ENCODE measurements around the gene ST7L.
A peak's percentile ranks its signal among the peaks of the same experiment; 100 is the strongest.

ST7L gene

DNA sequence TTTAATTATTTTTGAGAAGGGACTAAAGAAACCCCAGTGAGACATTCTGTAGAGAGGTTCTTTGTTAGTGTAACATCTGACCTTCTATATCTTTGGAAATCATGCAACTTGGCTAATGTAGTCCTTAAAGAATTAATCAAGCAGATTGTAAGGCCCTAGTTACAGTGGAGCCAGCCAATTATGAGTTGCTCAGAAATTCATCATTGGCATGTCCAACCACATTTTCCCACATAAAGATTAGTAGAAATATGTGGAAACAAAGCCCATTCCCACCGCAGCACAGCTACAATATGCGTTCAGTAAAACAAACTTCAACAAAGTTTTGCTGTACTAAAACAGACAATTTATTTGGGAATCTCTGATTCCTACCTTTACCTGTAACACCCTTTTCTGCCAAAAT is 82.4 kb downstream of the ST7L start:
- no peaks in the 10 kb centered on the region for H3K36me3 ChIP-seq (replicated peaks)
- in situ Hi-C loops (cut with HindIII; ENCODE audit: low pct_ligation_motif_present, low sequenced_read_pairs): no loop called here
- peak overlapping the region; percentile 46 for H3K27ac ChIP-seq
- no peaks in the 10 kb centered on the region for H3K27me3 ChIP-seq (replicated peaks)
- peak; percentile 46 for DNase-seq
- no peak overlapping the region for H3K4me3 ChIP-seq (ENCODE audit: low read depth, low read length)
- TF ChIP-seq, protein P1, sequence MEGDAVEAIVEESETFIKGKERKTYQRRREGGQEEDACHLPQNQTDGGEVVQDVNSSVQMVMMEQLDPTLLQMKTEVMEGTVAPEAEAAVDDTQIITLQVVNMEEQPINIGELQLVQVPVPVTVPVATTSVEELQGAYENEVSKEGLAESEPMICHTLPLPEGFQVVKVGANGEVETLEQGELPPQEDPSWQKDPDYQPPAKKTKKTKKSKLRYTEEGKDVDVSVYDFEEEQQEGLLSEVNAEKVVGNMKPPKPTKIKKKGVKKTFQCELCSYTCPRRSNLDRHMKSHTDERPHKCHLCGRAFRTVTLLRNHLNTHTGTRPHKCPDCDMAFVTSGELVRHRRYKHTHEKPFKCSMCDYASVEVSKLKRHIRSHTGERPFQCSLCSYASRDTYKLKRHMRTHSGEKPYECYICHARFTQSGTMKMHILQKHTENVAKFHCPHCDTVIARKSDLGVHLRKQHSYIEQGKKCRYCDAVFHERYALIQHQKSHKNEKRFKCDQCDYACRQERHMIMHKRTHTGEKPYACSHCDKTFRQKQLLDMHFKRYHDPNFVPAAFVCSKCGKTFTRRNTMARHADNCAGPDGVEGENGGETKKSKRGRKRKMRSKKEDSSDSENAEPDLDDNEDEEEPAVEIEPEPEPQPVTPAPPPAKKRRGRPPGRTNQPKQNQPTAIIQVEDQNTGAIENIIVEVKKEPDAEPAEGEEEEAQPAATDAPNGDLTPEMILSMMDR (IDR thresholded peaks at IDR 0.05; ENCODE audit: low read depth, low read length, missing control alignments): no peak

DNA sequence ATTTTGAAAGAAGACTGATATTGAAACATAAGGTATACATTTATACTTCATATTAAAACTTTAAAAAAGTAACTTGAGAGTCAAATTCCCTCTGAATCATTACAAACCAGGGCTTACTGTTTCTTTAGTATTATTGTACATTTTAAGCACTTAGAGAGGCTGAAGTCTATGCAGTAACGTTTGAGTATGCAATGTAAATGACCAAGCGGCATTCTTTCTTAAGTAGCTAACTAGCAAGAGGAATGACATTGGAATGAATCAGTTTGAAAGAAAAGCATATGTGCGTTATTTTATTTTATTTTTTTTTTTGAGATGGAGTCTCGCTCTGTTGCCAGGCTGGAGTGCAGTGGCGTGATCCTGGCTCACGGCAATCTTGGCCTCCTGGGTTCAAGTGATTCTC is 85.9 kb downstream of the ST7L start:
- peak; percentile 46 for DNase-seq
- Histone ChIP-seq H3K36me3 (replicated peaks) (no peaks in the 10 kb centered on the region), H3K27ac (peak overlapping the region; percentile 86), H3K4me3 (ENCODE audit: low read depth, low read length) (no peak overlapping the region), H3K27me3 (replicated peaks) (no peaks in the 10 kb centered on the region)
- TF ChIP-seq, protein P1 (IDR thresholded peaks at IDR 0.05; ENCODE audit: low read depth, low read length, missing control alignments): no peak
- in situ Hi-C loops (cut with HindIII; ENCODE audit: low pct_ligation_motif_present, low sequenced_read_pairs): no loop called here

DNA sequence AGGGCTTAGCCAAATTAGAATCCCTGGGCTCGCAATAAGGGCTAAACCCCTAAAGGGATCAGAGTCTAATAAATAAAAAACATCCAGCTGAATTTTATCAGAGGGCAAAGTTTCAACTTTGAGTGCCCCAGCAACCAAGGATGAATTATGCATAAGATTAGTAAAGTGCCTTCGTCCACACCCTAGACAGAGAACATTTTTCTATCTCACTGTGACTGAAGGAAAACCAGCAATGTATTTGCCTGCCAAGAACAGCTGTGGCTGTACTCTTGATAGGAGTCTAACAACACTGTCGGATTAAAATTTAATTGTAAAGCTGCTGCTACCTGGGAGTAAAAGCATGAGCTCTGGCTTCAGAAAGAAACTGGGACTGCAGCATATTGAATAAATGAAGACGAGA is 86.9 kb downstream of the ST7L start:
- H3K27me3 ChIP-seq (replicated peaks): no peaks in the 10 kb centered on the region
- in situ Hi-C loops (cut with HindIII; ENCODE audit: low pct_ligation_motif_present, low sequenced_read_pairs): no loop called here
- TF ChIP-seq, protein P1 (IDR thresholded peaks at IDR 0.05; ENCODE audit: low read depth, low read length, missing control alignments): no peak

DNA sequence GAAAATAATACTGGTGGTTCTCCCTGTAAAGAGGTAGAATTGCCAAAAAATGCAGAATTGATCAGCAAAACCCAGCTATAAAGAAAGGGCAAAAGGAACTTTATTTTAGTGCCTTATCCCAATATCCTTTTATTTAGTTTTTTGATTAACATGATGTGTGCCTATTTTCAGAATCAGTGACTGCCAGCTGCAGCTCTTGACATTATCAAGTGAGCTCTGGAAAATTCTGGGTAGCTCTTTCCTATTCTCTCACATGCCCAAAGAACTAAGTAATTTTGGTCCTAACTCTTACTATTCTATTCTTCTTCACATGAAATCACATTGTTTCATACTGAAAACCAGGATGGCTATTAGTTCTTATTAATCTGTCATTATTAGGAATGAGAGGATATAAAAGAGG is 88.1 kb downstream of the ST7L start:
- TF ChIP-seq, protein P1 (IDR thresholded peaks at IDR 0.05; ENCODE audit: low read depth, low read length, missing control alignments): no peak
- H3K27ac ChIP-seq: no peak overlapping the region
- no peaks in the 10 kb centered on the region for H3K27me3 ChIP-seq (replicated peaks)
- DNase-seq: no peak
- H3K36me3 ChIP-seq (replicated peaks): no peaks in the 10 kb centered on the region
- H3K4me3 ChIP-seq (ENCODE audit: low read depth, low read length): no peak overlapping the region
- in situ Hi-C loops (cut with HindIII; ENCODE audit: low pct_ligation_motif_present, low sequenced_read_pairs): no loop called here

More for the DNA sequence above, 86.9 kb downstream of the ST7L start:
- DNase-seq: no peak
- Histone ChIP-seq H3K4me3 (ENCODE audit: low read depth, low read length) (no peak overlapping the region), H3K36me3 (replicated peaks) (no peaks in the 10 kb centered on the region), H3K27ac (peak overlapping the region; percentile 86)

DNA sequence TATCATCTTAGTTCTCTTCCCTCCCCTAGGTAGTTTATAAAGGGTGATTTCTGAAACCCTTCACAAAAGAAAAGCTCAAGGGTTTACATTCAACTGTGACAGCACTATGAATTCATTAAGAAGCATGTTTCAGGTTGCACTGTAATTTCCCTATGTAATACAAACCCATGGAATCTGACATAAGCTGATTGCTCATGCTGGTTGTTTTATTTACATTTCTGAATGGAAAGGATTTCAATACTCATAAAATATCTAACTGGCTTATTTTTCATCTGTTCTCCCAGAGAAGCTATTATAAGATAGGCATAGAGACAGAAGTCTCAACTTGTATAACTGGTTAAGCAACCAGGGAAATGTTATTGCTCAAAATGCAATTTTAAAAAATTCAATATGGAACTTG is 89.6 kb downstream of the ST7L start:
- TF ChIP-seq, protein P1 (IDR thresholded peaks at IDR 0.05; ENCODE audit: low read depth, low read length, missing control alignments): no peak
- DNase-seq: no peak
- Histone ChIP-seq H3K27me3 (replicated peaks) (no peaks in the 10 kb centered on the region), H3K36me3 (replicated peaks) (no peaks in the 10 kb centered on the region), H3K4me3 (ENCODE audit: low read depth, low read length) (no peak overlapping the region), H3K27ac (peak overlapping the region; percentile 87)
- in situ Hi-C loops (cut with HindIII; ENCODE audit: low pct_ligation_motif_present, low sequenced_read_pairs): no loop called here

DNA sequence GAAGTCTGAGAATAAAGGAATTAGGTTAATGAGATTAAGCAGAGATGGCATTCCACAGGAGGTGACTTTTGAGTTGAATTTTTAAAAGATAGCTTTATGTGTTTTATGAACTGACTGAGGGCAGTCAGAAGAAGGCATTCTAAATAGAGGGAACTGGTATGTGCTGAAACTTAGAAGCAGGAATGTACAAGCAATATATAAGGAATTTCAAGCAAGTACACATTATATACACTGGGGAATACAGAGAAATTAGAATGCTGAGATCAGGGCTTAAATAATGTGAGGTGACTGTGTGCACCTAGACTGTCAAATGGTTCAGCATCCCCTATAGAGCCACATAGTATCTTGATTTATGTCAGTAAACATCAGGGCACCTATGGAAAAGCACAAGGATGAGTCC is 90.9 kb downstream of the ST7L start:
- no peaks in the 10 kb centered on the region for H3K36me3 ChIP-seq (replicated peaks)
- H3K27ac ChIP-seq: peak overlapping the region; percentile 87
- TF ChIP-seq, protein P1 (IDR thresholded peaks at IDR 0.05; ENCODE audit: low read depth, low read length, missing control alignments): no peak
- no peaks in the 10 kb centered on the region for H3K27me3 ChIP-seq (replicated peaks)
- no peak for DNase-seq
- in situ Hi-C loops (cut with HindIII; ENCODE audit: low pct_ligation_motif_present, low sequenced_read_pairs): no loop called here
- no peak overlapping the region for H3K4me3 ChIP-seq (ENCODE audit: low read depth, low read length)
